ENCODE data around the gene SV2A. TPM values are rescaled to one million over a fixed set of nuclear protein-coding genes. Genes with fewer than 3 reads are reported as not detected.
"Not testable (repeated sequence)": the region's sequence is repeated elsewhere in the genome, so short reads cannot be mapped to it uniquely, and the experiment has no call there.

Gene SV2A
- total and polyA plus RNA-seq, 4 donors, result 4.3 to 20.5 (median 14.9) TPM

- 91 to 94% methylated on average over 1 of the region's 1 CpG for WGBS, 2 donors
- ATAC-seq (ENCODE audit: low FRiP score), result no peak
- intact Hi-C loops (cut with DNase I), result no loop called here
Measured at GRCh38 chr1:149881876-149882275, 35.8 kb downstream of the SV2A start.

DNA sequence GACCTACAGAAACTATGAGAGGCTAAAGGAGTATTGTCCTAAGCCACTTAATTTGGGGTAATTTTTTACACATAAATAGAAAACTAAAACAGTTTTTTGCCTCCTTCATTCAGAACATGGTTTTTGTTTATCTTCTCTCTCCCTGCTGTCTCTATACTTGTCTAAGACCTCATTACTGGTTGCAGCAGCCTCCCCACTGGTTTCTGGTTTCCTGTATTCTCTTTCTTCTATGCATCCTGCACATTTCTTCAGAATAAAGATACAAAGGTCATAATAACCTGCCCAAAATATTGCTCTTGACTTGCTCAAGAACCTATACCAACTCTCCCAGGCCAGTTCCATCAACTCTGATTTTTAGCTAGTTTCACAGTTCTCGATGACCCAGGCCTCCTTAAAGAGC lies 38.1 kb downstream of the SV2A start:
- Histone ChIP-seq H3K4me1 (ENCODE audit: control insufficient read depth in 1 of 2, insufficient read depth in 2 of 2, low read length in 2 of 2) (no peaks in the 10 kb centered on the region), H3K9me3 (ENCODE audit: control insufficient read depth, low read length) (no peaks in the 10 kb centered on the region), H3K36me3 (ENCODE audit: control insufficient read depth in 1 of 2, insufficient read depth in 2 of 2, low read length in 1 of 2) (no peaks in the 10 kb centered on the region), H3K27me3 (ENCODE audit: control insufficient read depth in 1 of 2, insufficient read depth in 2 of 2, low read length in 1 of 2) (no peaks in the 10 kb centered on the region), H3K4me3 (ENCODE audit: low read length in 2 of 2) (no peak overlapping the region), H3K27ac (ENCODE audit: low read depth in 1 of 2, low read length in 2 of 2) (no peak overlapping the region)
- DNase-seq (no peak), ATAC-seq (ENCODE audit: low FRiP score) (no peak)
- intact Hi-C loops (cut with DNase I), result no loop called here
- WGBS, 2 donors, result 91 to 96% methylated on average over 1 of the region's 1 CpG

More at GRCh38 chr1:149881876-149882275, 35.8 kb downstream of the SV2A start:
- no peak for DNase-seq
- H3K36me3 ChIP-seq (ENCODE audit: control insufficient read depth in 1 of 2, insufficient read depth in 2 of 2, low read length in 1 of 2), result no peaks in the 10 kb centered on the region
- H3K4me1 ChIP-seq (ENCODE audit: control insufficient read depth in 1 of 2, insufficient read depth in 2 of 2, low read length in 2 of 2), result peaks cover 0 to 4% of the 10 kb centered on the region in 2 donors
- no peak overlapping the region for H3K27ac ChIP-seq (ENCODE audit: low read depth in 1 of 2, low read length in 2 of 2)
- no peak overlapping the region for H3K4me3 ChIP-seq (ENCODE audit: low read length in 2 of 2)
- H3K9me3 ChIP-seq (ENCODE audit: control insufficient read depth, low read length), result no peaks in the 10 kb centered on the region
- peaks cover 0 to 1% of the 10 kb centered on the region in 2 donors for H3K27me3 ChIP-seq (ENCODE audit: control insufficient read depth in 1 of 2, insufficient read depth in 2 of 2, low read length in 1 of 2)

- H3K4me3 ChIP-seq (ENCODE audit: low read length in 2 of 2), result no peak overlapping the region
- H3K9me3 ChIP-seq (ENCODE audit: control insufficient read depth, low read length), result no peaks in the 10 kb centered on the region
- H3K36me3 ChIP-seq (ENCODE audit: control insufficient read depth in 1 of 2, insufficient read depth in 2 of 2, low read length in 1 of 2), result no peaks in the 10 kb centered on the region
- H3K27me3 ChIP-seq (ENCODE audit: control insufficient read depth in 1 of 2, insufficient read depth in 2 of 2, low read length in 1 of 2), result no peaks in the 10 kb centered on the region
- ATAC-seq (ENCODE audit: low FRiP score) (no peak), DNase-seq (no peak)
- intact Hi-C loops (cut with DNase I), result no loop called here
- no peak overlapping the region for H3K27ac ChIP-seq (ENCODE audit: low read depth in 1 of 2, low read length in 2 of 2)
- no peaks in the 10 kb centered on the region for H3K4me1 ChIP-seq (ENCODE audit: control insufficient read depth in 1 of 2, insufficient read depth in 2 of 2, low read length in 2 of 2)
- WGBS, 2 donors, result 90 to 92% methylated on average over 7 of the region's 7 CpGs
Measured at GRCh38 chr1:149877211-149877946, 40.3 kb downstream of the SV2A start.

- DNase-seq; ATAC-seq (ENCODE audit: low FRiP score); H3K27me3 ChIP-seq (ENCODE audit: control insufficient read depth in 1 of 2, insufficient read depth in 2 of 2, low read length in 1 of 2); H3K9me3 ChIP-seq (ENCODE audit: control insufficient read depth, low read length); H3K4me3 ChIP-seq (ENCODE audit: low read length in 2 of 2); H3K4me1 ChIP-seq (ENCODE audit: control insufficient read depth in 1 of 2, insufficient read depth in 2 of 2, low read length in 2 of 2); H3K27ac ChIP-seq (ENCODE audit: low read depth in 1 of 2, low read length in 2 of 2); intact Hi-C loops (cut with DNase I); H3K36me3 ChIP-seq (ENCODE audit: control insufficient read depth in 1 of 2, insufficient read depth in 2 of 2, low read length in 1 of 2): not testable (repeated sequence)
- no CpG with 5 or more reads among the region's 4 CpGs for WGBS, 2 donors
Measured at GRCh38 chr1:149873060-149873459, 44.6 kb downstream of the SV2A start.

GRCh38 chr1:149866887-149867286 lies 50.8 kb downstream of the SV2A start:
- WGBS, 2 donors, result no CpG with 5 or more reads among the region's 2 CpGs
- H3K4me1 ChIP-seq (ENCODE audit: control insufficient read depth in 1 of 2, insufficient read depth in 2 of 2, low read length in 2 of 2); H3K27me3 ChIP-seq (ENCODE audit: control insufficient read depth in 1 of 2, insufficient read depth in 2 of 2, low read length in 1 of 2); H3K27ac ChIP-seq (ENCODE audit: low read depth in 1 of 2, low read length in 2 of 2); H3K4me3 ChIP-seq (ENCODE audit: low read length in 2 of 2); H3K9me3 ChIP-seq (ENCODE audit: control insufficient read depth, low read length); DNase-seq; H3K36me3 ChIP-seq (ENCODE audit: control insufficient read depth in 1 of 2, insufficient read depth in 2 of 2, low read length in 1 of 2); intact Hi-C loops (cut with DNase I): not testable (repeated sequence)
- peak; percentile 60 for ATAC-seq (ENCODE audit: low FRiP score)

GRCh38 chr1:149861497-149862054 lies 56.1 kb downstream of the SV2A start:
- H3K4me1 ChIP-seq (ENCODE audit: control insufficient read depth in 1 of 2, insufficient read depth in 2 of 2, low read length in 2 of 2); H3K4me3 ChIP-seq (ENCODE audit: low read length in 2 of 2); DNase-seq; H3K9me3 ChIP-seq (ENCODE audit: control insufficient read depth, low read length); H3K36me3 ChIP-seq (ENCODE audit: control insufficient read depth in 1 of 2, insufficient read depth in 2 of 2, low read length in 1 of 2); H3K27me3 ChIP-seq (ENCODE audit: control insufficient read depth in 1 of 2, insufficient read depth in 2 of 2, low read length in 1 of 2); H3K27ac ChIP-seq (ENCODE audit: low read depth in 1 of 2, low read length in 2 of 2); intact Hi-C loops (cut with DNase I): not testable (repeated sequence)
- WGBS, 2 donors, result no CpG with 5 or more reads among the region's 32 CpGs
- ATAC-seq (ENCODE audit: low FRiP score), result peak; percentile 73

DNA sequence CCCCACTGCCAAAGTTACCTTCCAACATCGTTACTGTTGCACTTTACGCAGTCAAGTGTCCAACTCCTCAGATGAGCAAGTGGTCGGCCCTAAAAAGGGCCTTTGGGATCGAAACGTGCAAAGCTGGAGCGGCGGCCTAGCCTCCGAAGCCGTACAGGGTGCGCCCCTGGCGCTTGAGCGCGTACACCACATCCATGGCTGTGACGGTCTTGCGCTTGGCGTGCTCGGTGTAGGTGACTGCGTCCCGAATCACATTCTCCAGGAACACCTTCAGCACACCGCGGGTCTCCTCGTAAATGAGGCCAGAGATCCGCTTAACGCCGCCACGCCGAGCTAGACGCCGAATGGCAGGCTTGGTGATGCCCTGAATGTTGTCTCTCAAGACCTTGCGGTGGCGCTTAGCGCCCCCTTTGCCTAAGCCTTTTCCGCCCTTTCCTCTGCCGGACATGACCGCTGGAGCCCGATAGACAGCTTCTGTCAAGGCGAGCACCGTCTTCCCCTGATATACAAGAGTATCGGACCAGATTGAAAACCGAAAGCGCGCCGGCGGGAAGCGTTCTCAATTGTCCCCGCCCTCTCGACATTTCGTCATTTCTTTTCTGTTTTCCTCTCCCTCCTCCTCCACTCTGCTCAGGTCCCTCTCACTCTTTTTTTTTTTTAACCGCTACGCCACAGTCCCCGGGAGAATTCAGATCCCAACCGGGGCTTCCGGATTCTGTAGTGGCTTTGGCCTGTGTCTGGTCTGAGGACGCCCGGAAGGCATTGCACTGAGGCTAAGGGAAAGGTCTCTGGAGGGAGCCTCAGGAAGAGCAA lies 56.8 kb downstream of the SV2A start:
- peak; percentile 95 for ATAC-seq (ENCODE audit: low FRiP score)
- no CpG with 5 or more reads among the region's 55 CpGs for whole genome bisulfite sequencing, 2 donors
- intact Hi-C loops (cut with DNase I); H3K27me3 ChIP-seq (ENCODE audit: control insufficient read depth in 1 of 2, insufficient read depth in 2 of 2, low read length in 1 of 2); H3K9me3 ChIP-seq (ENCODE audit: control insufficient read depth, low read length); H3K36me3 ChIP-seq (ENCODE audit: control insufficient read depth in 1 of 2, insufficient read depth in 2 of 2, low read length in 1 of 2); H3K4me3 ChIP-seq (ENCODE audit: low read length in 2 of 2); H3K4me1 ChIP-seq (ENCODE audit: control insufficient read depth in 1 of 2, insufficient read depth in 2 of 2, low read length in 2 of 2); DNase-seq; H3K27ac ChIP-seq (ENCODE audit: low read depth in 1 of 2, low read length in 2 of 2): not testable (repeated sequence)

DNA sequence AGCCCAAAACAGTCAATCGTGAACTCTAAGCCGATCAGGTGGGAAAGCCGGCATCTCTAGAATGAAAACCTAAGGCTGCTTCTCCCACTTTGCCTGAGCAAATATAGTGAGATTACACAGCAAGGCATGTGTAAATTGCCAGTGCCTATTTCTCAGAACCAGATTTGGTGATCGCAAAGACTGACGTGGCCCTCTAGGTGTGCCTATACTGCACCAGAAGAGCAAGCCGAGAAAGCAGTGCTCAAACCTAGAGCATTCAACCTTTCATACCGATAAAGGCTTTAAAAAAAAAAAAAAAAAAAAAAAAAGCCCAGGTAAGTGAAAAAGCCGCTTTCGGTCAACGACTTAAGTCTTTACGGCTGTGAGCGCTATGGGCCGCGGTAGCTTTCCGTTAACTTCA lies 57.4 kb downstream of the SV2A start:
- H3K4me1 ChIP-seq (ENCODE audit: control insufficient read depth in 1 of 2, insufficient read depth in 2 of 2, low read length in 2 of 2); H3K4me3 ChIP-seq (ENCODE audit: low read length in 2 of 2); H3K9me3 ChIP-seq (ENCODE audit: control insufficient read depth, low read length); intact Hi-C loops (cut with DNase I); DNase-seq; H3K36me3 ChIP-seq (ENCODE audit: control insufficient read depth in 1 of 2, insufficient read depth in 2 of 2, low read length in 1 of 2); ATAC-seq (ENCODE audit: low FRiP score); H3K27me3 ChIP-seq (ENCODE audit: control insufficient read depth in 1 of 2, insufficient read depth in 2 of 2, low read length in 1 of 2); H3K27ac ChIP-seq (ENCODE audit: low read depth in 1 of 2, low read length in 2 of 2): not testable (repeated sequence)
- no CpG with 5 or more reads among the region's 15 CpGs for WGBS, 2 donors

Data from aorta (tissue), 5 donors.